Caco-2 (cell line): ENCODE data around the gene CNP. TPM values are rescaled to one million over a fixed set of nuclear protein-coding genes. Genes with fewer than 3 reads are reported as not detected.
"Not testable (repeated sequence)": the region's sequence is repeated elsewhere in the genome, so short reads cannot be mapped to it uniquely, and the experiment has no call there.

Source experiments
- BruUV-seq: library from RNA; stranded (reverse); fragments of 400-500 nt; replicated peaks from 2 replicates; lab custom pipeline; 2021; lab: Mats Ljungman, UMichigan
- CTCF ChIA-PET: fragments of 300-600 bp; sonication (Branson Sonifier 250); formaldehyde crosslinking; loops from one replicate; lab custom pipeline; 2022; ENCODE audit warnings: antibody characterized with exemption; lab: Charles Lee
- POLR2A ChIA-PET: fragments of 300-600 bp; sonication (Branson Sonifier 250); formaldehyde crosslinking; loops from one replicate; lab custom pipeline; 2022; ENCODE audit warnings: antibody characterized with exemption; lab: Charles Lee
- DNase-seq, 2 experiments: peaks; one replicate each; pipeline versions ENCODE4 v3.0.0 to v3.0.0-alpha.2; 2020 to 2022
- H3K27me3 ChIP-seq: replicated peaks from 2 replicates; pipeline ENCODE4 v1.6.0; 2011; ENCODE audit warnings: low read length; ENCODE audit not compliant: control insufficient read depth, insufficient read depth
- H3K36me3 ChIP-seq: 2 replicates; pipeline ENCODE4 v1.5.1; 2011; ENCODE audit warnings: low read length; ENCODE audit not compliant: control insufficient read depth, insufficient read depth
- H3K4me1 ChIP-seq: fragments of 250-450 bp; sonication (Bioruptor Pico); 2 replicates; pipeline ENCODE4 v1.5.1; 2020; ENCODE audit warnings: mild to moderate bottlenecking
- H3K4me3 ChIP-seq: 2 replicates; pipeline ENCODE4 v1.5.1; 2011; ENCODE audit warnings: low read depth, mild to moderate bottlenecking, control low read depth, low read length
- H3K9me3 ChIP-seq: fragments of 250-450 bp; sonication (Bioruptor Pico); 2 replicates; pipeline ENCODE4 v1.5.1; 2020; ENCODE audit warnings: mild to moderate bottlenecking, moderate library complexity
- H3K27ac Mint-ChIP-seq: one replicate; pipeline ENCODE4 v1.8.0; 2022; ENCODE audit warnings: mixed read lengths; ENCODE audit not compliant: unreplicated experiment
- H3K27me3 Mint-ChIP-seq: one replicate; pipeline ENCODE4 v1.8.0; 2022; ENCODE audit warnings: mixed read lengths; ENCODE audit not compliant: insufficient read depth, unreplicated experiment
- H3K36me3 Mint-ChIP-seq: one replicate; pipeline ENCODE4 v1.8.0; 2022; ENCODE audit warnings: mild to moderate bottlenecking, mixed read lengths; ENCODE audit not compliant: insufficient read depth, unreplicated experiment
- H3K4me1 Mint-ChIP-seq: one replicate; pipeline ENCODE4 v1.8.0; 2022; ENCODE audit warnings: low read depth, mixed read lengths; ENCODE audit not compliant: unreplicated experiment
- H3K4me3 Mint-ChIP-seq: one replicate; pipeline ENCODE4 v1.8.0; 2022; ENCODE audit warnings: mild to moderate bottlenecking, moderate library complexity, mixed read lengths; ENCODE audit not compliant: unreplicated experiment
- H3K9me3 Mint-ChIP-seq: one replicate; pipeline ENCODE4 v1.8.0; 2022; ENCODE audit warnings: mixed read lengths; ENCODE audit not compliant: unreplicated experiment
- CTCF ChIP-seq, 2 experiments: fragments of 200-600 bp in 1 of 2; IDR thresholded peaks; 1 replicate in 1 of 2; 2 replicates in 1 of 2; pipeline versions ENCODE4 v1.5.1 to v1.8.0; 2011 to 2022; ENCODE audit warnings: antibody characterized with exemption in 1 of 2, control low read depth in 1 of 2, inconsistent platforms in 1 of 2, low read depth in 1 of 2, low read length in 1 of 2, mild to moderate bottlenecking in 1 of 2, moderate library complexity in 1 of 2; ENCODE audit not compliant: insufficient read depth in 1 of 2, severe bottlenecking in 1 of 2, unreplicated experiment in 1 of 2
- intact Hi-C: fragments of 100-400 bp; cut with micrococcal nuclease; formaldehyde crosslinking; loops from one replicate; pipeline ENCODE4 v1.10.0; 2022; ENCODE audit not compliant: unreplicated experiment
- total RNA-seq: library from RNA; stranded (reverse); gene quantifications from 2 replicates; pipeline ENCODE4 v1.2.3, GENCODE V29; 2022

Gene CNP
- total RNA-seq, 1 experiment from 2014 or later: 94.5 TPM

GRCh38 chr17:42002792-42003301 lies 36.3 kb downstream of the CNP start:
- no peak for TF ChIP-seq CTCF (IDR thresholded peaks at IDR 0.05; ENCODE audit: insufficient read depth in 1 of 2, low read depth in 1 of 2, low read length in 1 of 2, severe bottlenecking in 1 of 2, unreplicated experiment in 1 of 2)
- Histone ChIP-seq H3K36me3 (peaks cover 5% of the 10 kb centered on the region), H3K27me3 (no peaks in the 10 kb centered on the region), H3K4me3 (0 out of 2 replicates have a peak overlapping the region, but pooled peaks have one; percentile 1), H3K9me3 (no peaks in the 10 kb centered on the region), H3K4me1 (peaks cover 49% of the 10 kb centered on the region)
- no TSS peak for BruUV-seq
- no peaks in the 10 kb centered on the region for H3K9me3 Mint-ChIP-seq
- peak overlapping the region; percentile 92 for H3K27ac Mint-ChIP-seq
- H3K4me3 Mint-ChIP-seq: peak overlapping the region; percentile 68
- ChIA-PET POLR2A (interaction anchor here (0.5 to 3.1 kb wide), 7 partner anchors 14 to 222 kb away, joined by 3 to 40 read pairs (median 4); partner anchors contain the start of genes ACLY, CNP and DNAJC7), CTCF (interaction anchor here (0.9 to 2.2 kb wide), 5 partner anchors 14 to 98 kb away, joined by 3 to 17 read pairs (median 5); partner anchors contain the start of genes DNAJC7, NKIRAS2 and ZNF385C)
- DNase-seq: peak in 1 of 2 experiments; percentile 67
- intact Hi-C loops: loop anchor here (2.0 kb wide), 2 partner anchors 14 to 36 kb away; partner anchors contain the start of genes CNP and DNAJC7
- H3K27me3 Mint-ChIP-seq: no peaks in the 10 kb centered on the region
- peaks cover 56% of the 10 kb centered on the region for H3K36me3 Mint-ChIP-seq
- H3K4me1 Mint-ChIP-seq: peaks cover 26% of the 10 kb centered on the region

GRCh38 chr17:42005166-42005565 lies 38.6 kb downstream of the CNP start:
- H3K4me1 Mint-ChIP-seq: peaks cover 26% of the 10 kb centered on the region
- H3K36me3 ChIP-seq: peaks cover 3% of the 10 kb centered on the region; the same call in 1 of the 2 replicates
- no TSS peak for BruUV-seq
- no peaks in the 10 kb centered on the region for H3K9me3 Mint-ChIP-seq
- H3K4me1 ChIP-seq: peaks cover 49% of the 10 kb centered on the region
- no peak overlapping the region for H3K4me3 Mint-ChIP-seq
- peak overlapping the region; percentile 92 for H3K27ac Mint-ChIP-seq
- intact Hi-C loops: no loop called here
- no peaks in the 10 kb centered on the region for H3K9me3 ChIP-seq
- no peaks in the 10 kb centered on the region for H3K27me3 Mint-ChIP-seq
- no peak overlapping the region for H3K4me3 ChIP-seq
- no peak for TF ChIP-seq CTCF (IDR thresholded peaks at IDR 0.05; ENCODE audit: insufficient read depth in 1 of 2, low read depth in 1 of 2, low read length in 1 of 2, severe bottlenecking in 1 of 2, unreplicated experiment in 1 of 2)
- ChIA-PET POLR2A (no interaction called here), CTCF (no interaction called here)
- peaks cover 45% of the 10 kb centered on the region for H3K36me3 Mint-ChIP-seq
- DNase-seq: no peak
- H3K27me3 ChIP-seq: no peaks in the 10 kb centered on the region

GRCh38 chr17:42009170-42009569 lies 42.6 kb downstream of the CNP start:
- CTCF ChIA-PET: interaction anchor here (0.5 to 1.5 kb wide), 7 partner anchors 9 to 79 kb away, joined by 3 to 7 read pairs (median 4); partner anchors contain the start of genes CNP, NKIRAS2 and ODAD4
- H3K36me3 ChIP-seq: no peaks in the 10 kb centered on the region; the same call in 1 of the 2 replicates

GRCh38 chr17:42010266-42010680 lies 43.7 kb downstream of the CNP start:
- H3K9me3 Mint-ChIP-seq, POLR2A ChIA-PET, intact Hi-C loops, H3K27me3 Mint-ChIP-seq, CTCF ChIA-PET, H3K9me3 ChIP-seq, H3K4me3 Mint-ChIP-seq, H3K36me3 ChIP-seq, DNase-seq, H3K27me3 ChIP-seq, H3K4me3 ChIP-seq, BruUV-seq: not testable (repeated sequence)
- Mint-ChIP-seq H3K27ac (peak overlapping the region; percentile 39), H3K4me1 (peaks cover 11% of the 10 kb centered on the region), H3K36me3 (peaks cover 32% of the 10 kb centered on the region)
- peaks cover 18% of the 10 kb centered on the region for H3K4me1 ChIP-seq

More at GRCh38 chr17:42009170-42009569, 42.6 kb downstream of the CNP start:
- BruUV-seq: no TSS peak
- DNase-seq: peak in 1 of 2 experiments; percentile 54
- no peaks in the 10 kb centered on the region for H3K27me3 ChIP-seq
- H3K4me3 ChIP-seq: no peak overlapping the region
- peaks cover 27% of the 10 kb centered on the region for H3K4me1 ChIP-seq
- intact Hi-C loops: no loop called here
- Mint-ChIP-seq H3K4me1 (peaks cover 11% of the 10 kb centered on the region), H3K9me3 (no peaks in the 10 kb centered on the region), H3K4me3 (no peak overlapping the region), H3K36me3 (peaks cover 32% of the 10 kb centered on the region), H3K27me3 (no peaks in the 10 kb centered on the region), H3K27ac (no peak overlapping the region)
- peak in 1 of 2 experiments; percentile 31 for TF ChIP-seq CTCF (IDR thresholded peaks at IDR 0.05; ENCODE audit: insufficient read depth in 1 of 2, low read depth in 1 of 2, low read length in 1 of 2, severe bottlenecking in 1 of 2, unreplicated experiment in 1 of 2)
- POLR2A ChIA-PET: no interaction called here
- no peaks in the 10 kb centered on the region for H3K9me3 ChIP-seq
